Measurements from ENCODE around the gene YAF2. TPM values are rescaled to one million over a fixed set of nuclear protein-coding genes. Genes with fewer than 3 reads are reported as not detected.

Gene YAF2
- total RNA-seq, result 10 to 100 TPM; 19.4 to 27.3 TPM
- 24.8 TPM for polyA plus RNA-seq (2013, experiment 1 of 2)
- polyA plus RNA-seq (2013, experiment 2 of 2), result 24.9 TPM
- long read RNA-seq, experiment 1, full-length matches to known transcripts, result 8 of 10 reads
- long read RNA-seq, experiment 1, partial matches to known transcripts, result 0 of 10 reads
- long read RNA-seq, experiment 1, other reads (novel, unspliced or antisense), result 2 of 10 reads
- long read RNA-seq, experiment 2, transcript YAF2-203 (4 exons, 2,076 nt), result major isoform, 13 of 20 reads
- long read RNA-seq, experiment 2, partial matches to known transcripts, result 2 of 20 reads
- long read RNA-seq, experiment 2, other reads (novel, unspliced or antisense), result 5 of 20 reads
- long read RNA-seq, experiment 3, transcript YAF2-203 (4 exons, 2,076 nt), result major isoform, 6 of 10 reads
- long read RNA-seq, experiment 3, partial matches to known transcripts, result 1 of 10 reads
- long read RNA-seq, experiment 3, other reads (novel, unspliced or antisense), result 3 of 10 reads
- long read RNA-seq, experiment 4, transcript YAF2-203 (4 exons, 2,076 nt), result major isoform, 12 of 17 reads
- long read RNA-seq, experiment 4, partial matches to known transcripts, result 0 of 17 reads
- long read RNA-seq, experiment 4, other reads (novel, unspliced or antisense), result 5 of 17 reads

GRCh38 chr12:42238240-42239140 is at the start of gene YAF2:
YAF2 (minus strand) TSS chr12:42238248; CDS start chr12:42238180, 68 bp downstream.
- peaks cover 12% of the 10 kb centered on the region for H3K36me3 ChIP-seq (ENCODE audit: control insufficient read depth, insufficient read depth, low read length)
- H3K4me3 ChIP-seq (ENCODE audit: low read length), result peak within 1 kb of the TSS; percentile 88
- peaks cover 27% of the 10 kb centered on the region for H3K27me3 ChIP-seq (ENCODE audit: control insufficient read depth, insufficient read depth, low read length, poor library complexity, severe bottlenecking)
- peak within 1 kb of the TSS; percentile 73 for H3K9ac ChIP-seq (ENCODE audit: extremely low read depth, low read length, poor library complexity, severe bottlenecking)
- Mint-ChIP-seq H3K27ac (peak within 1 kb of the TSS; percentile 74), H3K36me3 (ENCODE audit: low read depth) (peaks cover 19% of the 10 kb centered on the region), H3K27me3 (ENCODE audit: insufficient read depth) (peaks cover 76% of the 10 kb centered on the region), H3K9me3 (peaks cover 1% of the 10 kb centered on the region), H3K4me1 (peaks cover 8% of the 10 kb centered on the region), H3K4me3 (peak within 1 kb of the TSS; percentile 71)
- H3K27ac ChIP-seq (ENCODE audit: low read depth, low read length), result peak within 1 kb of the TSS; percentile 87
- no peaks in the 10 kb centered on the region for H3K9me3 ChIP-seq (ENCODE audit: control insufficient read depth, low read length)
- H3K4me1 ChIP-seq (ENCODE audit: control insufficient read depth, insufficient read depth, low read length), result no peaks in the 10 kb centered on the region
- no peak for TF ChIP-seq CTCF (conservative IDR thresholded peaks at IDR 0.05)
- WGBS, 2 experiments (ENCODE audit: insufficient coverage in 1 of 2, insufficient read length in 1 of 2), result 4 to 15% methylated on average over 24 to 69 of the region's 69 CpGs
- peak; percentile 97 for DNase-seq

GRCh38 chr12:42286741-42287140 is 48.7 kb upstream of the YAF2 start:
- no peaks in the 10 kb centered on the region for H3K9me3 ChIP-seq (ENCODE audit: control insufficient read depth, low read length)
- Mint-ChIP-seq H3K9me3 (no peaks in the 10 kb centered on the region), H3K27me3 (ENCODE audit: insufficient read depth) (no peaks in the 10 kb centered on the region), H3K36me3 (ENCODE audit: low read depth) (no peaks in the 10 kb centered on the region), H3K4me1 (peaks cover 10% of the 10 kb centered on the region), H3K4me3 (no peak overlapping the region), H3K27ac (no peak overlapping the region)
- no peaks in the 10 kb centered on the region for H3K36me3 ChIP-seq (ENCODE audit: control insufficient read depth, insufficient read depth, low read length)
- WGBS, 2 experiments (ENCODE audit: insufficient coverage in 1 of 2, insufficient read length in 1 of 2), result 93 to 96% methylated on average over 21 to 26 of the region's 26 CpGs
- DNase-seq, result no peak
- H3K4me3 ChIP-seq (ENCODE audit: low read length), result no peak overlapping the region
- no peak overlapping the region for H3K9ac ChIP-seq (ENCODE audit: extremely low read depth, low read length, poor library complexity, severe bottlenecking)
- no peaks in the 10 kb centered on the region for H3K27me3 ChIP-seq (ENCODE audit: control insufficient read depth, insufficient read depth, low read length, poor library complexity, severe bottlenecking)
- no peak for TF ChIP-seq CTCF (conservative IDR thresholded peaks at IDR 0.05)
- H3K4me1 ChIP-seq (ENCODE audit: control insufficient read depth, insufficient read depth, low read length), result peaks cover 4% of the 10 kb centered on the region
- H3K27ac ChIP-seq (ENCODE audit: low read depth, low read length), result no peak overlapping the region

GRCh38 chr12:42285431-42285830 is 47.4 kb upstream of the YAF2 start:
- Histone ChIP-seq H3K9me3 (ENCODE audit: control insufficient read depth, low read length) (no peaks in the 10 kb centered on the region), H3K27me3 (ENCODE audit: control insufficient read depth, insufficient read depth, low read length, poor library complexity, severe bottlenecking) (no peaks in the 10 kb centered on the region), H3K4me1 (ENCODE audit: control insufficient read depth, insufficient read depth, low read length) (peaks cover 5% of the 10 kb centered on the region), H3K4me3 (ENCODE audit: low read length) (no peak overlapping the region), H3K9ac (ENCODE audit: extremely low read depth, low read length, poor library complexity, severe bottlenecking) (no peak overlapping the region), H3K36me3 (ENCODE audit: control insufficient read depth, insufficient read depth, low read length) (no peaks in the 10 kb centered on the region), H3K27ac (ENCODE audit: low read depth, low read length) (no peak overlapping the region)
- H3K4me3 Mint-ChIP-seq, result no peak overlapping the region
- peaks cover 12% of the 10 kb centered on the region for H3K4me1 Mint-ChIP-seq
- DNase-seq, result no peak
- TF ChIP-seq CTCF (conservative IDR thresholded peaks at IDR 0.05), result no peak
- WGBS, 2 experiments (ENCODE audit: insufficient coverage in 1 of 2, insufficient read length in 1 of 2), result 100% methylated on average over 1 of the region's 2 CpGs; no CpG with 5 or more reads in 1 of the 2 experiments
- no peaks in the 10 kb centered on the region for H3K9me3 Mint-ChIP-seq
- H3K27ac Mint-ChIP-seq, result no peak overlapping the region
- no peaks in the 10 kb centered on the region for H3K36me3 Mint-ChIP-seq (ENCODE audit: low read depth)
- no peaks in the 10 kb centered on the region for H3K27me3 Mint-ChIP-seq (ENCODE audit: insufficient read depth)

Data from endodermal cell (in vitro differentiated cells).